Ureter (tissue), 1 donor: ENCODE data around the gene PRKG1. TPM values are rescaled to one million over a fixed set of nuclear protein-coding genes. Genes with fewer than 3 reads are reported as not detected.
"Not testable (repeated sequence)": the region's sequence is repeated elsewhere in the genome, so short reads cannot be mapped to it uniquely, and the experiment has no call there.

Source experiments
- DNase-seq: peaks from one replicate; pipeline ENCODE4 v3.0.0-alpha.2; 2020; ENCODE audit warnings: low spot score
- total RNA-seq: library from RNA; stranded (reverse); gene quantifications from one replicate; pipeline ENCODE4 v1.2.4, GENCODE V29; 2023
- donor health status: DM: yes; HTN: yes; CAD: no.

Gene PRKG1
- total RNA-seq, 1 donor from 2014 or later: 25.4 TPM

DNA sequence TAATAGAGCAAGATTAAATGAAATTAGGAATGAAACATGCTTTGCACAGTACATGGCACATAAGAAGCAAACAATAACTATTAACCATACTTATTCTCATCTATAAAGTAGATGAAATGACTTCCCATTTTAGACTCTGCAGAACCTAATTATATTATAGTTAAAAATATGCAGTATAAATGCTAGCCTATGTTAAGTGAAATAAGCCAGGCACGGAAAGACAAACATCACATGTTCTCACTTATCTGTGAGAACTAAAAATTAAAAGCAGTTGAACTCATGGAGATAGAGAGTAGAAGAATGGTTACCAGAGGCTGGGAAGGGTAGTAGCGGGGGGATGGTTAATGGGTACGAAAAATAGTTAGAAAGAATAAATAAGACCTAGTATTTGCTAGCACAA is 247.0 kb downstream of the PRKG1 start:
- no peak for DNase-seq

DNA sequence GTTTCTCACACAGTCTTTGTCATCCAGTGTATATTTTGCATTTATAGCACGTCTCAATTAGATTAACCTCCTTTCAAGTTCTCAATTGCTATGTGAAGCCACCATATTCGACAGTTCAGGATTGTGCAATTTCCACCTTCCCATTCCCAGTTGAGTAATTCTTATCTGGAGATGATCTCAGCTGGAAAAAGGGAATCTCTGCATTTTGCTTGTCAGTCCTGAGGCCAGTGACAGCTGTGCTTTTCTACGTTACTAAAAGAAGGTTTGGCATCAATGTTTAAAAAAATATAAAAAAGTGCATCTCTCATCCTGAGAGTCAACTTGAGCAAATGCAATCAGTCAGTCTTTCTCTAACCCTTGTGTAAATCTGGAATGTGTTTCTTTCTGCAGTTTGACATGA is 247.7 kb downstream of the PRKG1 start:
- no peak for DNase-seq

DNA sequence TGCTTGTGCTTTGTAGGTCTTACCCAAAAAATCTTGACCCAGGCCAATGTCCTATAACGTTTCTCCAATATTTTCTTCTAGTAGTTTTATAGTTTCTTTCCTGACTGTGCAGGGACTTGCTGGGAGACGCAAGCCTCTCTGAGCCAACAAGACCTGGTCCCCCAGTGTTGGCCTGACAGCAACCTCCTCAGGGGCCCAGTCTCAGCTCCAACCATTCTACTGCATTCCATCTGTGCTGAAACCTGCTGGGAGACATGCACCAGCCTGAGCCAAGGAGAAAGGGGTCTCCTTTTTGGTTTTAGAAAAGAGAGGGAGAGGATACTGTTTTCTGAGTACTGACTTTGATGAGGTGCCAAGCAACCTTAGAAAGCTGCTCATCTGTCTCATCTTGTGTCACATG is 251.4 kb downstream of the PRKG1 start:
- no peak for DNase-seq

- DNase-seq: no peak
Measured at GRCh38 chr10:51326174-51326573, 251.9 kb downstream of the PRKG1 start.

GRCh38 chr10:51327432-51327831 is 253.1 kb downstream of the PRKG1 start:
- DNase-seq: no peak

GRCh38 chr10:51340366-51340765 is 266.1 kb downstream of the PRKG1 start:
- DNase-seq: no peak

DNA sequence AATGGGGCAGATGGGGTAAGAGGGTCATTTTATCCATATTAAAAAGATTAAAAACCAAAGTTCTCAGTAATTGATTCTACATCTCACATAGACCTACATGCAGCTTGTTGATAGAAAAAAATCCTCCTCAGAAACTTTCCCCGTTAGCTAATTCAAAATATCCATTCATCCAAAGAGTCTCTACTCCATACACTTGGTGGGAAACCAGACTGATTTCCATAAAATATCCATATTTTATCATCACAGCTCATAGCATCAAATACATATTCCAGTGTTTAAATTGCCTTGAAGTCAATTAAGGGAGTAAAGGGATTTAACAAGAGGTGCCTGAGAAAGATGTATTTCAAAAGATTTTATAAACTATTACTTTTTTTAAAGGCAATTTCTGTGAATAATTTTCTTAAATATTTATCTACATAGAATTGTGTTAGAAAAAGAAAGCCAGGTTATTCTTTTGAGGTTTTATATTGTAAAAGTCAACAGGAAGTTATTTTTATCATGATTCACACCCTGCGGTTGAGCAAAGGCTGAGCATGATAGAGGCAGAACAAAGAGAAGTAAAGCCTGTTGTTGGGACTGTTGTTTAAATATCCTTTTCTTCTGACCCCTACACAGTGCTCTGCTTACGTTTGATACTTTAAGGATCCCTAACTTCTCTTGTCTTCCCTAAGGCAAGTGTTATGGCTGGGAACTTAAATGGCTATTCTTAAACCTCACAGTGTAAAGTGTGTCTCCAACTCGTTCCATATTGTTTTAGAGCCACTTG is 266.7 kb downstream of the PRKG1 start:
- no peak for DNase-seq

- DNase-seq: not testable (repeated sequence)
Measured at GRCh38 chr10:51341745-51342144, 267.5 kb downstream of the PRKG1 start.

GRCh38 chr10:51342381-51342780 is 268.1 kb downstream of the PRKG1 start:
- no peak for DNase-seq

GRCh38 chr10:51343391-51343790 is 269.1 kb downstream of the PRKG1 start:
- no peak for DNase-seq

DNA sequence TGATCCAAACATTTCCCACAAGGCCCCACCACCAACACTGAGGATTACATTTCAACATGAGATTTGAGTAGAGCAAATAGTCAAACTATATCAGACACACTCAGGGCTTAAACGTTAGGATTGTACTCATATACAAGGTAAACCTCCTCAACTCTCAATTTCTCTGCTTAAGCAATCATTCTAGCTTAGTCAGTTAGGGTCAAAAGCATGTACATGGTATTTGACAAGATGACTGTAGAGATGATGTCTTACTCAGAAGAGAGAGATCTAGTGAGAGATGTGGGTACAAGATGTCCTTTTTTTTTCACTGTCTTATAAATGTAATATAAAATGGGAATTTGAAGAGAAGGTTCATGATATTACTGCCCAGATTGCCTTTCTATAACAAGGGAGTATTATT is 270.1 kb downstream of the PRKG1 start:
- DNase-seq: no peak

GRCh38 chr10:51348622-51349021 is 274.3 kb downstream of the PRKG1 start:
- no peak for DNase-seq

- no peak for DNase-seq
Measured at GRCh38 chr10:51357170-51357569, 282.9 kb downstream of the PRKG1 start.

DNA sequence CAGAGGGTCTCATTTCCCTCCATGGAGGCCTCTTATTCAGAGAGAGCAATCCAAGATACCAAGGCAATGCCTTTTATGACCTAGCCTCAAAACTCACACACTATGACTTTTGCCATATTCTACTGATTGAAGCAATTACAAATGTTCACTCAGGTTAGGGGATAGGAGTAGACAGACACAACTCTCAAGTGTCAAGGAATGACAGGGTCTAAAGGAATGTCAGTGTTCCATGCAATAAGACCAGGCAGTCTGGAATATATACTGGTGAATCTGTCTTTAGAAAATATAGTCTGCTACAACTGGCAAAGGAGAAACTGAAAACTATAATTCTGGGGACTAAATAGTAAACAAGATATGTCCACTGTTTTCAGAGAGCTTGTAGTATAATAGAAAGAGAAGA is 283.9 kb downstream of the PRKG1 start:
- no peak for DNase-seq

GRCh38 chr10:51363415-51363814 is 289.1 kb downstream of the PRKG1 start:
- DNase-seq: no peak

GRCh38 chr10:51364674-51365073 is 290.4 kb downstream of the PRKG1 start:
- no peak for DNase-seq

- DNase-seq: no peak
Measured at GRCh38 chr10:51366044-51366443, 291.8 kb downstream of the PRKG1 start.

DNA sequence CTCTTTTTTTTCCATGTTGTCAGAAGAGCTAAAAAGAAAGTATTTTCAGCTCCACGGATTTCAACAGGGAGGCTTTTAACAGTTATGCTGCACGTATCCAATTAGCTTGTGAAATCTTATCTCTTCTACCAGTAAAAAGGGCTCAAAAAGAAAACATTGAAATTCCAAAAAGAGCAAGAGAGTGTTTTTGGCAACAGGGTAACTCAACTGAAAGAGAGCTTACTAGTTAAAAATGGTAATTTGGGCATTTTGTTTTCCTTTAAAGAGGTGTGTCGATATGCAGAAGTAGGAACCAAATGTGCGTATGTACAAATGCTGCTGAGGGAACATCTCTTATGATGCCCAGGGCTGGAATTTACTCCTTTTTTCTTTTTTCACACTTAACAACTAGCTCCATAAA is 292.8 kb downstream of the PRKG1 start:
- DNase-seq: no peak

DNA sequence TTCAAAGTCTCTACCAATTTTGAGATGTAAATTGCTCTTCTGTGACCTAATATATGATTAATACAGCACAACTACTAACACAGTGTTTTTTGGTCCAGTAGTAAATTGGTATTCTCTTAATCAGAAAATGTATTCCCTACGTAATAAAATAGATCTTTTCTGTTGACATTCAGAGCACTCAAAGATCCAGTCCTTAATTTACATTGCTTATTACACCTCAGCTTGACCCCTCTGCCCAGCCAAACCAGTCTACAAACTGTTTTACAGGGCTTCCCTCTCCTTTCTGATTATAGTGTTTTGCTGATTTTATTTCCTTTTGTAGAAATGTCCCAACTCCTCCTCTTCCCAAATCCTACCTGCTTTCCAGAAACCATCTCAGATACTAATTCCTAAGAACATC is 293.4 kb downstream of the PRKG1 start:
- no peak for DNase-seq

DNA sequence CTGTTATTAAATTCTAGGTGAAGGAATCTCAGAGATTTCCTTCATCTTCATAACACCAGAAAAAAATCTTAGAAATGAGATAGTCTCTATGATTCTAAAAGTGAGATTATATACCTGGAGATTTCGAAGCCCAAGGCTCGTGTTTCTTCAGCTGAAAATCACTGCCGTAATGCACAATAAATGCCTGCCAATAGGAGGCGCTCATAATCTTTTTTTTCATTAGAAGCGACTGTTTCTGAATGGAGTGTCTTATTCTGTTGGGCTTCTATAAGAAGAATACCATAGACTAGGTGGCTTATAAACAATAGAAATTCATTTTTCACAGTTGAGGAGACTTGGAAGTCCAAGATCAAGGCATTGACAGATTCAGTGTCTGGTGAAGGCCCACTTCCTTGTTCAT is 294.7 kb downstream of the PRKG1 start:
- no peak for DNase-seq

DNA sequence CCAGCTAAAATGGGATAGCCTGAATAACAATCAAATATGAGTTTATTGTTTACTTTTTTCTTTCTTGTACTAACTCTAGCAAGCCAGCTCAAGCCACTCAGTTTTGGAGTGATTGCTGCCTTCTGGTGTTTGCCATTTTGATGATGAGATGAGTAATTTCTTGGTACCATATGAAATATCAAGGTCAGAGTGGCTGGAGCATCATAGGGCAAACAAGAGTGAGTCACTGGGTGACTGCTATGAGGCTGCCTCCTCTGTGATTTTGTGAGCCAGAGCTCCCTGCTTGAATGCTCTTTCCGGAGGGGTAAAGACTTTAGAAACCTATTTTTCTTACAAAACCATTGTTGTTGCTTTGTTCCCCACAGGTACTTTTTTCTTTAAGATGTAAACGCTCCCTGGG is 295.6 kb downstream of the PRKG1 start:
- DNase-seq: no peak

DNA sequence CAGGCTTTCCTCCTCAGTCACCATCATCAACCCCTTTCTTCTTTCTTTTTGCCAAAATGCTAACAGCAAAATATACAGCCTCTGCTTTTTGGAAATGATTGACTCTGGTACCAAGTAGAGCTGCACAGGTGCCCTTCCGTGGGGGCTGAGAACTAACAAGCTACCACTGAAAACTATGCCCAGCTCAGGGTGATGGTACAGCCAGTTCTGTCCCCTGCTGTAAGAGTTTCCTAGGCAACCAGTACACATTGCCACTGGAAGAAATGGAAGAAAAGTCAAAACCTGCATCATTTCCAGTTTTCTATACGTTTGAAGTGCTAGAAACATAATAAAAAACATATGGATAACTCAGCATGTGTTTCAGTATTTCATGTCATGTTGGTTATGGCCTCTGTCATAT is 297.5 kb downstream of the PRKG1 start:
- no peak for DNase-seq

DNA sequence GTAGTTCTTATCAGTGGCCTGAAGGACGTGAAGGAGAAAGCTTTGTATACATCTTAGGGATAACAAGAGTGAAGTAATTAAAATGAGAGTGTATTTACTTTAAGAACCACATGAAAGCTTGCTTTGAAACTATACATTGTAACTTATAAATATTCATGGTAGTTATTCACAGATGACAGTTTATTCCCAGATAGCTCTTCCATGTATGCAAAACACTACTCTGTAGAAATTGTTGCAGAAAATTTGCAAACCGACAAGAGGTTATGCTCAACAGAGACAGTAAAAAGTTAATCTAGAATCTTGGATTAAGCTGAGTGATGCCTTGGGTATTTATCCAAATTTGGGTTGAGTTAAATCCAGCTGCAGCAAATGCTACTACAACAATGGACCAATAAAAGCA is 301.5 kb downstream of the PRKG1 start:
- DNase-seq: no peak
